Stimulated activated CD8-positive, alpha-beta memory T cell treated with anti-CD3 and anti-CD28 coated beads, Interleukin-12 subunit alpha, Interleukin-12 subunit beta, amount 100 ng/mL, for 4 hours (primary cell): ENCODE data around the gene HERC2.

Experiments used
- DNase-seq: peaks from one replicate; pipeline ENCODE4 v3.0.0-alpha.2; 2020; ENCODE audit warnings: low read depth

Gene HERC2

DNA sequence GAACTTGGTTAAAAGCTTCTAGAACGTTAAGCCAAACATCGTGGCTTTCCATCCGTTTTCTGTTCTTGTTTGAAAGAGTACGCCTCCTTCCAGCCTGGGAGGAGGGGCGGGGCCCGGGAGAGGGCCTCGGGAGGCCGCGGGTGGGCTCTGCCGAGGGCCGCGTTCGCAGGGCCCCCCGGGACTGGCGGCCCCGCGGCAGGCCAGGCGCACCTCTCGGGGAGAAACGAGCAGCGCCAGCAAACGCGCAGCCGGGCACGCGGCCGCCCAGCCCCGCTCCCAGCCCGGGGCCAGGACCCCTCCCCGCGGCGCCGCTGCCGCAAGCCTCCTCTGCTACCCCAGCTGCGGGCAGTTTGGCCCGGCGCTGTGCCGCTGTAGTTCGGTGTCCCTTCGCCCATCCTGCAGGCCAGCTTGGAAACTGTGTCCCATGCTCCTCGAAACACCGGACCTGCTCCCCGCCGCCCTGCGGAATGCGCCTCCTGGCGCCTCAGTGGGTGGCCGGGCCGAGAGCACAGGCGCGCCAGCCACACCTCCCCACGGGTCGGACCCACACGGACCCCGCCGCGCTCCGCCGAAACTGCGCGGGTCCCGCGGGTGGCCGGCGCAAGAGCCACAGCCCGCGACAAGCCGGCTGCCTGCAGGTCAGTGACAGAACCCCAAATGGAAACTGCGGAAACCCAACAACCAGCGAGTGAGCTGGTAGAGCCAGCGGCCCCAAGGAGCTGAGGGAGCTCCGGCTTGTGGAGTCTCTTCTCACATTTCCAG is 225.1 kb downstream of the HERC2 start:
- no peak for DNase-seq

DNA sequence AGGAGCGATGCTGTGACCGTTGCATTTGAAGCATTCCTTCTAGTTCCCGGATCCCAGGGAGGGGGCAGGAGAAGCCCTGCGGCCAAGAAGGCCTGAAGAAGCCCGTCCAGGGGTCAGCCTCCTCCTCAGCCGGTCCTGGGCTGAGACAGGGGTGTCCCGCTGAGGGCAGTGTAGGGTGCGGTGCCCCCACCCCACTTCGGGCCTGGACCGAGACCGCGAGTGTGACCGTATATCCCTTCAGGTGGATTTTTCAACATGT is 225.6 kb downstream of the HERC2 start:
- no peak for DNase-seq

DNA sequence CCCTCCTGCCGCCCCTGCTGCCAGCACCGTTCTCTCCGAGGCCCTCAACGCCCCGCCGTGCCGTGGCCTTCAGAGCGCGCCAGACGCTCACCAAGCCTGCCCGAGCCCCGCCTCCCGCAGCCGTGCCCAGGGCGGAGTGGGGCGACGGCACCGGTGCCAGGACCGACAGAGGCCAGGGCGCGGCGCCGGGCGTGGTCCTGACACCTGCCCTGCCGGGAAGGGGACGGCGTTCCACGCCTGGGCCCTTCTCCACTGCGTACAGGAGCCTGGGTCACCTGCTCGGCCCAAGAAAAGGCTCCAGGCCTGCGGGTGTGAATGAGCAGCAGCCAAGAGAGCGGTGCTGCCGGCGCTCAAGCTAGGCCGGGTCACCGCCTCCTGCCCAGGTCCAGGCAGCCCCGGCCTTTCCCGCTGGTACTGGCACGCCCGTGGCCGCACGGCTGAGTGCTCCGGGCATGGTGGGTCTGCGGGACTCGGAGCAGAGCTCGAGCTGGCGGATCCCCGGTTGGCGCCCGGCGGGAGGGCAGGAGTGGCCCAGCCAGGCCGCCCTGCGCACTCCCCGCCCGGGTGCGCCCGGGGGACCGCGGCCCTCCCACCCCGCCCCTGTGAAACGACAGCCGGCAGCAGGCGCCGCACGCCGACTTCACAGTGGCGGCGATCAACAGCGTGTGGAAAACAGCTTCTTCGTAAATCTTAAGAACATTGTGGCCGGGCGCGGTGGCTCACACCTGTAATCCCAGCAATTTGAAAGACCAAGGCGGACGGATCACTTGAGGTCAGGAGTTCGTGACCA is 227.1 kb downstream of the HERC2 start:
- no peak for DNase-seq

GRCh38 chr15:28093752-28094535 is 228.0 kb downstream of the HERC2 start:
- DNase-seq, result no peak

GRCh38 chr15:28091313-28091712 is 230.7 kb downstream of the HERC2 start:
- DNase-seq, result no peak

- DNase-seq, result no peak
These were observed 235.7 kb downstream of the HERC2 start for GRCh38 chr15:28086175-28086703.

- no peak for DNase-seq
These were observed 236.3 kb downstream of the HERC2 start for GRCh38 chr15:28085489-28086174.

- no peak for DNase-seq
These were observed 237.4 kb downstream of the HERC2 start for GRCh38 chr15:28084547-28084946.

DNA sequence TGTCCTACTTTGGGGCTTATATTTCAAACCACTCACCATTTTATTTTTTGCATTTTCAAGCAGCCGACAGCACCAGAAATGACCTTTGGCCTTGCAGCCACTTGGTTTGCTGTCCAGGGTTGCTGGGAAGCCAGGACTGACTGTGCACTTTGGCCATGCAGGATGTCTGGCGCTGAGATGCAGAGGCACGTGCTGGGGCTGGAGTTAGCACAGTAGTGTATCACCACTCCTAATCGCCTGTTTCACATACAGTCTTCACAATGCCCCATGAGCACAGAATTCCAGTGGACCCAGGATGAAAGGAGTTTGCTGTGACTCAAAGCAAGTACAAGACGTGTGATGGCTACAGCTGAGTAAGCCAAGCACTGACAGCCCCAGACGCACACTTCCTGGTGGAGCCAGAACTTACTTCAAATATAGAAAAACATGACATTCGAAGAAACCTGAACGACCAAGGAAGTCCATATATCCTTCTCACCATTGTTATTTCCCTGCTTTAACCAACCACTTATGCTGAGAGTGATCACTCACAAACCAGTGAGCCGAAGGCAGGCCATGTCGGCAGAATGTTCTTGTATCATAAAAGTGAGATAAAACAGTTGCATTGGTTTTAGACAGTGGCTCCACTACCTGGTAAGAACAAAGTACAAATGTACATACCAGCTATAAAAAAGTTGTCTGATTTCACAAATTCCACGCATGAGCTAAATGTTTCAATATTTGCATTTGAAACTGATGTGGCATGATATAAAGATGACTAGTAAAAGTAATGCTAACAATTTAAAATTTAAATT is 238.9 kb downstream of the HERC2 start:
- no peak for DNase-seq

DNA sequence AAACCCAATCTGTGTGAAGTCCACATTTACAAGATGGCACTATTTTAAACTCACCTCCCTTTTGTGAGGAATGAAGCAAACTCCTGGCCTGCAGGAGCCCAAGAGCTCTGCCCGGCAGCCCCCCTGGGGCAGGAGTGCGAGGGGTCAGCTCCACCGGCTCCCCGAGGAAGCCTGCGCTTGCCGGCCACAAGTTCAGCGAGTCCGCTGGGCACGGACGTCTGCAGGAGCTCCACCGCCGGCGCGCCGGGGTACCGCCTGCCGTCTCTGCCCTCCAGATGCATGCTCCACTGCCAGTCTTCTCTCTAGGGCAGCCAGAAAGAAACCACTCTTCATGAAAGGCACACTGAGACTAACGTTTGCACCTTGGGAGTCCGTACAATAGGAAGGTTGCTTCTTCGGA is 240.4 kb downstream of the HERC2 start:
- no peak for DNase-seq

- no peak for DNase-seq
These were observed 241.6 kb downstream of the HERC2 start for GRCh38 chr15:28080386-28080785.

GRCh38 chr15:28079313-28079969 is 242.5 kb downstream of the HERC2 start:
- no peak for DNase-seq

DNA sequence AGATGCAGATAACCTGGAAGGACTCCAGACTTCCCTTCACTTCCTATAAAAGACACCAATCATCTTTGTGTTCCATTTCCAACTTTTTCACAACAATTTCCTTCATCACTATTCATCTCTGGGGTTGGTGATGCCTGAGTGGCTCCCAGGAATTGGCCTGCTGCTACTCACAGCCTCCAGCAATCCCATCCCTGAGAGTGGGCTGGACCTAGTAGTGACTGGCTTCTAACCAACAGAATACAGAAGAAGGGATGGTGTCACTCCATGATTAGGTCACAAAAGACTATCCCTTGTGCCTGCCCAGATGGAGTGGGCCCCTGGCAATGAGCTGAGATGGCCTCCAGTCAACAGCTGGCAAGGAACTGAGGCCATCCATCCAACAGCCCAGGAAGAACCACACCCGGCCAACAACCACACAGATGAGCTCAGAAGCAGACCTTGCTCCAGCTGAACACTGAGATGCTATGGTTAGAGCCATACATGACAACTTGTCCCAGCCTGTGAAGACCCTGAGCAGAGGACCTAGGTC is 243.7 kb downstream of the HERC2 start:
- no peak for DNase-seq

DNA sequence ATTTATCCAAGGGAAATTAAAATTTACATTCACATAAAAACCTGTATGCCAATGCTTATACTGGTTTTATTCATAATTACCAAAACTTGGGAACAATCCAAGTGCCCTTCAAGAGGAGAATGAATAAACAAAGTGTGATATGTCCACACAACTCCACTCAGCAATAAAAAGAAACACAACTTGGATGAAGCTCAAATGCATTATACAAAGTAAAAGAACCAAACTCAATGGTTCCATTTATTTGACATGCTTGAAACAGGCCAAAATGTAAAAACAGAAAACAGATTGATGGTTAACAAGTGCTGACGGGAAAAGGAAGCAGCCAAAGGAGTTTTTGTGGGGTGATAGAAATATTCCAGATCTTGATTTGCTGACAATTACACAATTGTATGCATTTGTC is 246.4 kb downstream of the HERC2 start:
- no peak for DNase-seq

DNA sequence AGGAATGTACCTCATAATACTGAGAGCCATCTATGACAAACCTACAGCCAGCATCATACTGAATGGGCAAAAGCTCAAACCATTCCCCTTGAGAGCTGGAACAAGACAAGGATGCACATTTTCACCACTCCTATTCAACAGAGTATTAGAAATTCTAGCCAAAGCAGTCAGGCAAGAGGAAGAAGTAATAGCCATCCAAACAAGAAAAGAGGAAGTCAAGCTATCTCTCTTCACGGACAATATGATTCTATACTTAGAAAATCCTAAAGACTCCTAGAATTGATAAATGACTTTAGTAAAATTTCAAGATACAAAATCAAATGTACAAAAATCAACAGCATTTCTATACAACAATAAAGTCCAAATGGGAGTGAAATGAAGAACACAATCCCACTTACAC is 253.0 kb downstream of the HERC2 start:
- no peak for DNase-seq

DNA sequence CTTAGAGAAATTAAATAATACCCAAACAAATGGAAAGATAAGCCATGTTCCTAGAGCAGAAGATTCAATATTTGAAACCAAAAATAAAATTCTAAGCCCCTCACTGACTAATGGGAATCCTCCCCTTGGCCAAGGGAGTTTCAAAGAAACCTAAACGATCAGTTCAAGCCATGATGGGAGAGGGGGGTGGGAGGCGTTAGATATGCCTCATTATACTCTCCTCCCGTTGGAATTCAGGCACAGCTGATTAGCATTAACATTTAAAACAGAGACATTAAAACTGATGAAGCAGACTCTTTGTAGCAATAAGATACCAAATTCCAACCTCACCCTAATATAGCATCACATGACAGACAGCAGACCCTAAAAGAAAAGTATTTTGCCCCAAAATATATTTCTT is 255.7 kb downstream of the HERC2 start:
- no peak for DNase-seq
